GM12878 (cell line): Measurements from ENCODE around the gene SEPHS2. TPM values are rescaled to one million over a fixed set of nuclear protein-coding genes. Genes with fewer than 3 reads are reported as not detected.

ENCODE experiments used
- ATAC-seq: fragments of 200-7000 bp; cut with Tn5 transposase; 3 replicates; pipeline ENCODE4 v1.9.1; 2020; ENCODE audit warnings: mild to moderate bottlenecking, moderate library complexity
- BruUV-seq: library from RNA; stranded (reverse); fragments of 400-500 nt; replicated peaks from 2 replicates; lab custom pipeline; 2021; lab: Mats Ljungman, UMichigan
- CTCF ChIA-PET: fragments of 300-600 bp; sonication (Branson Sonifier 250); formaldehyde crosslinking; extraction: SDS; loops from one replicate; lab custom pipeline; 2021; ENCODE audit warnings: inconsistent platforms; lab: Yijun Ruan, JAX
- POLR2A ChIA-PET: fragments of 350-600 bp; formaldehyde crosslinking; extraction: SDS; loops from one replicate; lab custom pipeline; 2021; ENCODE audit warnings: inconsistent platforms; lab: Charles Lee
- RAD21 ChIA-PET: fragments of 300-600 bp; sonication (Branson Sonifier 250); formaldehyde crosslinking; loops from one replicate; lab custom pipeline; 2023; ENCODE audit warnings: antibody characterized with exemption; ENCODE audit not compliant: unreplicated experiment; lab: Charles Lee
- SMC1A ChIA-PET: fragments of 300-600 bp; sonication (Branson Sonifier 250); formaldehyde crosslinking; loops from one replicate; lab custom pipeline; 2023; ENCODE audit not compliant: unreplicated experiment, uncharacterized antibody; lab: Charles Lee
- DNase-seq: peaks from one replicate; pipeline ENCODE4 v3.0.0-alpha.2; 2011; ENCODE audit warnings: low read depth, low spot score
- FAIRE-seq: peaks from 3 replicates; lab custom pipeline; 2011; peaks lifted over from hg19 to GRCh38; lab: Jason Lieb, UNC
- H2AFZ ChIP-seq: 2 replicates; pipeline ENCODE4 v1.6.0; 2011; ENCODE audit warnings: low read depth, low read length, control low read depth; ENCODE audit not compliant: control insufficient read depth
- H3K27ac ChIP-seq: 2 replicates; pipeline ENCODE4 v1.5.1; 2011; ENCODE audit warnings: control low read depth; ENCODE audit not compliant: control insufficient read depth, insufficient read depth
- H3K27me3 ChIP-seq, 2 experiments: replicated peaks in 1 of 2; 2 replicates each; pipeline versions ENCODE4 v1.6.0 to v1.6.1; 2011; ENCODE audit warnings: low read length in 1 of 2; ENCODE audit not compliant: control insufficient read depth in 2 of 2, insufficient read depth in 2 of 2
- H3K36me3 ChIP-seq, 2 experiments: 2 replicates each; pipeline ENCODE4 v1.5.1; 2011; ENCODE audit warnings: low read length in 1 of 2; ENCODE audit not compliant: control insufficient read depth in 2 of 2, insufficient read depth in 2 of 2
- H3K4me1 ChIP-seq: 2 replicates; pipeline ENCODE4 v1.6.1; 2011; ENCODE audit warnings: mild to moderate bottlenecking, low read length, moderate library complexity, mixed read lengths; ENCODE audit not compliant: control insufficient read depth, insufficient read depth
- H3K4me2 ChIP-seq: 2 replicates; pipeline ENCODE4 v1.6.0; 2011; ENCODE audit warnings: control low read depth; ENCODE audit not compliant: control insufficient read depth, insufficient read depth
- H3K4me3 ChIP-seq: fragments of 200-600 bp; sonication (generic); 2 replicates; pipeline ENCODE4 v1.5.1; 2016
- H3K79me2 ChIP-seq: 2 replicates; pipeline ENCODE4 v1.6.0; 2011; ENCODE audit warnings: low read length; ENCODE audit not compliant: control insufficient read depth, insufficient read depth
- H3K9ac ChIP-seq: 2 replicates; pipeline ENCODE4 v1.8.0; 2011; ENCODE audit warnings: low read length, control low read depth, mixed read lengths; ENCODE audit not compliant: control insufficient read depth, insufficient read depth
- H3K9me3 ChIP-seq: replicated peaks from 3 replicates; pipeline ENCODE4 v1.5.1; 2011; ENCODE audit warnings: mild to moderate bottlenecking, low read length; ENCODE audit not compliant: control insufficient read depth, insufficient read depth
- H4K20me1 ChIP-seq: 2 replicates; pipeline ENCODE4 v1.6.0; 2011; ENCODE audit not compliant: control insufficient read depth, insufficient read depth
- ZNF24 ChIP-seq: fragments of 450-650 bp; IDR thresholded peaks from 2 replicates; pipeline ENCODE4 v1.6.1; 2017; ENCODE audit warnings: antibody characterized with exemption, mild to moderate bottlenecking
- WGBS: methylation state at CpG from one replicate; pipeline ENCODE4 v1.1.6; 2016; ENCODE audit warnings: low lambda C conversion rate; ENCODE audit not compliant: insufficient replicate concordance, insufficient coverage; ENCODE audit errors: missing lambda C conversion rate; 5-methylcytosine and 5-hydroxymethylcytosine counted together
- in situ Hi-C: fragments of 300-500 bp; cut with MboI; formaldehyde crosslinking; loops from 9 replicates; pipeline ENCODE4 v1.14.3; 2018; ENCODE audit warnings: mixed read lengths
- intact Hi-C: fragments of 100-400 bp; cut with micrococcal nuclease; formaldehyde crosslinking; loops from one replicate; pipeline ENCODE4 v1.14.2; 2022; ENCODE audit not compliant: unreplicated experiment
- polyA plus RNA-seq, 11 experiments: library from polyadenylated mRNA; depleted of rRNA in 4 of 11; unstranded in 6 of 11; stranded (reverse) in 5 of 11; fragments of >200 nt; fragmentation: Nextera tagmentation in 4 of 11; fragmentation: Illumina TruSeq in 1 of 11; extraction: Ambion mirVana in 4 of 11; extraction: Trizol in 1 of 11; gene quantifications; 1 replicate in 1 of 11; 2 replicates in 10 of 11; pipeline versions ENCODE4 v1.2.1 to v1.2.3, GENCODE V29; 2011 to 2016; ENCODE audit warnings: inconsistent platforms in 2 of 11, missing spikeins in 2 of 11, low read depth in 1 of 11
- total RNA-seq, 4 experiments: library from RNA; depleted of rRNA in 3 of 4; stranded (reverse); fragments of >200 nt in 3 of 4; fragmentation: Illumina TruSeq in 1 of 4; extraction: Trizol in 1 of 4; gene quantifications; 2 replicates each; pipeline versions ENCODE4 v1.2.1 to v1.2.3, GENCODE V29; 2013 to 2021
- TF ChIP-seq, protein P1 (sequence below): fragments of 450-650 bp; IDR thresholded peaks from 2 replicates; pipeline ENCODE4 v1.6.1; 2016; ENCODE audit warnings: mild to moderate bottlenecking

SEPHS2 gene
- total and polyA plus RNA-seq, 10 of the 15 experiments (the other 5 are each of a cell fraction or from before 2014, with no cell fraction given), result 21.6 to 99.8 (median 72.9) TPM

DNA sequence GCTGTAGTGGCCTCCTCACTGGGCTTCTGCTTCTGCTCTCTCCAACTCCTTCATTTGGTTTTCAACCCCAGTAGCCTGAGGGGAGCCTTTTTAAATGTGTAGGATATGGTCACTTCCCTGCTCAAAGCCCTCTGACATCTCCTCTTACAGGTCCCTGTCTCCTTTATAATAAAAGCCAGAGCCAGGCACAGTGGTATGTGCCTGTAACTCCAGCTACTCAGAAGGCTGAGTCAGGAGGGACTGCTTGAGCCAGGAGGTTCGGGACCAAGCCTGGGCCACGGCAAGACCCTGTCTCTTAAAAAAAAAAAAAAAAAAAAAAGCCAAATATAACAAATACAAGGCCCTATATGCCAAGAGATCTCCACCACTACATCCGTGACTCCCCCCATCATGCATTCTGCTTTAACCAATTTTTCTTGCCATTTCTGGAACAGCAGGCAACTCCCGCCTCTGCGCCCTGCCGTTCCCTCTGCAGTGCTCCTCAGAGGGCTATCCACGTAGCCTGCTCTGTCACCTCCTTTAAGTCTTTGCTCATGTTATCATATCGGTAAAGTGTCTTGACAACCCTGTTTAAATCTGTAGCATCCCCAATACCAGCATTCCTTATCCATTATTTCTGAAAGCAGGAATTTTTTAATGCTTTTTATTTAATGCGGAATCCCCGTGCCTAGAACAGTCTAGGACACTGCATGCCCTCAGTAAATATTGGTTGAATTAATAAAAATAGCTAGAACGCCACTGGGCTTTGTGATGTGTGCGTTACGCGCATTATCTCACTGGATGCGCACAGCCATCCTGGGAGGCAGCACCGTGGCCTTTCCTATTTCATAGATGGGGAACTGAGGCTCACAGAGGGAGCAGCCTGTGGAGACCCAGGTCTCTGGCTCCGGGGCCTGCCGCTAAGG lies 28.8 kb downstream of the SEPHS2 start:
- ATAC-seq, result no peak
- H4K20me1 ChIP-seq, result no peaks in the 10 kb centered on the region
- in situ Hi-C loops, result no loop called here
- intact Hi-C loops, result no loop called here
- TF ChIP-seq, protein P1, sequence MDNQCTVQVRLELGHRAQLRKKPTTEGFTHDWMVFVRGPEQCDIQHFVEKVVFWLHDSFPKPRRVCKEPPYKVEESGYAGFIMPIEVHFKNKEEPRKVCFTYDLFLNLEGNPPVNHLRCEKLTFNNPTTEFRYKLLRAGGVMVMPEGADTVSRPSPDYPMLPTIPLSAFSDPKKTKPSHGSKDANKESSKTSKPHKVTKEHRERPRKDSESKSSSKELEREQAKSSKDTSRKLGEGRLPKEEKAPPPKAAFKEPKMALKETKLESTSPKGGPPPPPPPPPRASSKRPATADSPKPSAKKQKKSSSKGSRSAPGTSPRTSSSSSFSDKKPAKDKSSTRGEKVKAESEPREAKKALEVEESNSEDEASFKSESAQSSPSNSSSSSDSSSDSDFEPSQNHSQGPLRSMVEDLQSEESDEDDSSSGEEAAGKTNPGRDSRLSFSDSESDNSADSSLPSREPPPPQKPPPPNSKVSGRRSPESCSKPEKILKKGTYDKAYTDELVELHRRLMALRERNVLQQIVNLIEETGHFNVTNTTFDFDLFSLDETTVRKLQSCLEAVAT, result 0 out of 2 replicates have a peak, but pooled peaks have one; percentile 42
- no peak for TF ChIP-seq ZNF24
- TF ChIP-seq, all 136 proteins: peak for 1
- H3K79me2 ChIP-seq, result no peaks in the 10 kb centered on the region
- peak overlapping the region; percentile 82 for H3K4me2 ChIP-seq
- peak overlapping the region; percentile 94 for H2AFZ ChIP-seq
- CTCF ChIA-PET, result interaction anchor here (0.6 to 3.6 kb wide), 11 partner anchors 8 to 325 kb away, joined by 3 to 20 read pairs (median 5); partner anchors contain the start of genes DCTPP1, TBC1D10B, TBX6 and ZNF764
- FAIRE-seq (no peak), DNase-seq (no peak)
- no peaks in the 10 kb centered on the region for H3K9me3 ChIP-seq
- SMC1A ChIA-PET, result interaction anchor here (0.6 to 1.5 kb wide), 8 partner anchors 7 to 278 kb away, joined by 3 to 12 read pairs (median 5); partner anchors contain the start of genes DCTPP1, TBC1D10B and ZNF747
- no peaks in the 10 kb centered on the region for H3K27me3 ChIP-seq
- H3K4me3 ChIP-seq, result peak overlapping the region; percentile 69
- WGBS, result 87% methylated on average over 18 of the region's 18 CpGs
- RAD21 ChIA-PET, result interaction anchor here (0.9 to 2.0 kb wide), 16 partner anchors 8 to 326 kb away, joined by 3 to 17 read pairs (median 5); partner anchors contain the start of genes CORO1A, DCTPP1, TBC1D10B and TBX6
- H3K4me1 ChIP-seq, result peaks cover 8% of the 10 kb centered on the region
- H3K36me3 ChIP-seq, result peaks cover 3 to 6% of the 10 kb centered on the region in 2 experiments; a peak in 3 of 4 replicates
- peak overlapping the region; percentile 60 for H3K9ac ChIP-seq
- 0 out of 2 replicates have a peak overlapping the region, but pooled peaks have one; percentile 47 for H3K27ac ChIP-seq
- POLR2A ChIA-PET, result interaction anchor here (0.7 to 2.0 kb wide), 11 partner anchors 7 to 326 kb away, joined by 3 to 11 read pairs (median 5); partner anchors contain the start of genes DCTPP1, SEPTIN1, TBX6 and ZNF48
- no TSS peak for BruUV-seq
